ENCODE measurements around the gene PPARD.

DNA sequence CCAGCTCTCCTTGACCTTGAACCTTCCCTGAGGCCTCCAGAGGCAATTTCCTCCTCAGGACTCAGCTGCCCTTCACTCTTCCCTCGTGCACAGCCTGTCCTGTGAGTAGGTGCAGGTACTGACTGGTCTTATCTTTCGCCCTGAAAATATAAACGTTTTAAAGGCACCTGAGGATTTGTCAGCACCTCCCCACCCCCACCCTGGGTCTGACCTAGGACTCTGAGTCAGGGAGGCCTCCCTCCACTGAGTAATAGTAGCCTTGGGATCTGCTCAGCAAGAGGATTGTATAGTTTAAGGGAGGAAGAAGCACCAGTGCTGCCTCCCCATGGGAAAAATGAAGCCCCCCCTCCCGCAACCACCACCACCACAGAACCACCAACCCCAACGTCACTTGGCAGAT, 54.6 kb downstream of the PPARD start:
- TF ChIP-seq ZNF274 (IDR thresholded peaks at IDR 0.05; ENCODE audit: low read depth, low read length): no peak
- TF ChIP-seq YY1 (IDR thresholded peaks at IDR 0.05; ENCODE audit: insufficient read depth, insufficient read length): no peak
